ENCODE data around the gene AQP7. TPM values are rescaled to one million over a fixed set of nuclear protein-coding genes. Genes with fewer than 3 reads are reported as not detected.
"Not testable (repeated sequence)": the region's sequence is repeated elsewhere in the genome, so short reads cannot be mapped to it uniquely, and the experiment has no call there.

The AQP7 gene
- total and polyA plus RNA-seq, 7 experiments from 2014 or later, result 0.32 to 1.9 (median 0.87) TPM; not detected in 1

- H3K9me3 ChIP-seq (ENCODE audit: control insufficient read depth in 2 of 3, low read length in 3 of 3), result no peaks in the 10 kb centered on the region
- ChIA-PET CTCF (no interaction called here), POLR2A (no interaction called here)
- H3K4me3 ChIP-seq (ENCODE audit: low read length), result no peak overlapping the region
- intact Hi-C loops (cut with micrococcal nuclease), result no loop called here
- H3K27me3 Mint-ChIP-seq, result no peaks in the 10 kb centered on the region
- peaks cover 0 to 3% (median 0%) of the 10 kb centered on the region in 11 donors for H3K9me3 Mint-ChIP-seq
- DNase-seq, result no peak
- no peaks in the 10 kb centered on the region for H3K36me3 ChIP-seq (ENCODE audit: control insufficient read depth in 2 of 3, insufficient read depth in 3 of 3, low read length in 3 of 3)
- H3K4me3 Mint-ChIP-seq, result no peak overlapping the region
- no peaks in the 10 kb centered on the region for H3K36me3 Mint-ChIP-seq
- no peak overlapping the region for H3K27ac ChIP-seq (ENCODE audit: low read depth, low read length)
- peak overlapping the region in 2 of 9 donors; percentile 7 to 9 for H3K27ac Mint-ChIP-seq
- H3K4me1 Mint-ChIP-seq, result peaks cover 0 to 5% (median 0%) of the 10 kb centered on the region in 7 donors
- ATAC-seq, result no peak
- H3K4me1 ChIP-seq (ENCODE audit: control insufficient read depth in 2 of 2, insufficient read depth in 2 of 2, low read length in 2 of 2), result no peaks in the 10 kb centered on the region
- H3K27me3 ChIP-seq (ENCODE audit: control insufficient read depth in 2 of 2, insufficient read depth in 2 of 2, low read length in 2 of 2), result no peaks in the 10 kb centered on the region
Measured at GRCh38 chr9:33388110-33388994, 14.0 kb downstream of the AQP7 start.

DNA sequence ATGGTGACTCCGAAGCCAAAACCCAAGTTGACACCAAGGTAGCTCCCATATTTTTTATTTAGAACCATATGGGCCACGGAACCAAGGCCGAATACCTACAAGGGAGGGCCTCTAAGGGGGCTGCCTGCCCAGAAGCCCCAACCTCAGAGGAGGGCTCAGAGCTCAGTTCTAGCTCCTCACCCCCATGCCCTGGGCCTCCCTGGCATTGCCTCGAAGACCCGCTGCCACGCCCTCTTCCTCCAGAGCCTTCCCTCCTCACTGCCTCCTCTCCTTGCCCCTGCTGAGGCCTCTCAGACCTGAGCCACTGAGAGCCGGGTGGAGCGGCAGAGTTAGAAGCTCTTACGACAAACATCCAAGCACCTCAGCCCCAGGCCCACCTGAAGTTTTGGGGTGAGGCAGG lies 15.4 kb downstream of the AQP7 start:
- H3K9me3 Mint-ChIP-seq; H3K27ac ChIP-seq (ENCODE audit: low read depth, low read length); H3K36me3 Mint-ChIP-seq; ATAC-seq; H3K4me3 Mint-ChIP-seq; H3K27ac Mint-ChIP-seq; H3K27me3 Mint-ChIP-seq; H3K27me3 ChIP-seq (ENCODE audit: control insufficient read depth in 2 of 2, insufficient read depth in 2 of 2, low read length in 2 of 2); H3K9me3 ChIP-seq (ENCODE audit: control insufficient read depth in 2 of 3, low read length in 3 of 3); POLR2A ChIA-PET; H3K4me1 Mint-ChIP-seq; H3K4me3 ChIP-seq (ENCODE audit: low read length); DNase-seq; CTCF ChIA-PET; H3K4me1 ChIP-seq (ENCODE audit: control insufficient read depth in 2 of 2, insufficient read depth in 2 of 2, low read length in 2 of 2); intact Hi-C loops (cut with micrococcal nuclease); H3K36me3 ChIP-seq (ENCODE audit: control insufficient read depth in 2 of 3, insufficient read depth in 3 of 3, low read length in 3 of 3): not testable (repeated sequence)

DNA sequence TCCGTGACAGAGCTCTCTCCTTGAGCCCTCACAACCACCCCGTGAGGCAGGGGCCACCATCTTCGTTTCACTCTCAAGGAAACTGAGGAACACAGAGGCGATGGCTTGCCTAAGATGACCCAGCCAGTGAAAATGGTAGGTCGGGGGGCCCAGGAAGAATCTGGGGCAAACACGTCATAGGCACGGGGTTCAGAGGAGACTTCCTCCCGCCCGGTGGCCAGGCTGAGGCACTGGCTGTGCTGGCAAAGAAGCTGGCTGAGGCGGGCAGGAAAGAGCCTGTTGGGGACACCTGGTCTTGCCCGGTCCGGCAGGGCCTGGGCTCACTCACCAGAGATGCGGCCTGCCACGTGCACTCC lies 15.7 kb downstream of the AQP7 start:
- H3K9me3 ChIP-seq (ENCODE audit: control insufficient read depth in 2 of 3, low read length in 3 of 3); H3K36me3 Mint-ChIP-seq; H3K36me3 ChIP-seq (ENCODE audit: control insufficient read depth in 2 of 3, insufficient read depth in 3 of 3, low read length in 3 of 3); H3K27me3 ChIP-seq (ENCODE audit: control insufficient read depth in 2 of 2, insufficient read depth in 2 of 2, low read length in 2 of 2); intact Hi-C loops (cut with micrococcal nuclease); H3K4me3 ChIP-seq (ENCODE audit: low read length); H3K27ac ChIP-seq (ENCODE audit: low read depth, low read length); POLR2A ChIA-PET; H3K4me3 Mint-ChIP-seq; H3K27ac Mint-ChIP-seq; H3K4me1 Mint-ChIP-seq; DNase-seq; CTCF ChIA-PET; H3K4me1 ChIP-seq (ENCODE audit: control insufficient read depth in 2 of 2, insufficient read depth in 2 of 2, low read length in 2 of 2); H3K9me3 Mint-ChIP-seq; ATAC-seq; H3K27me3 Mint-ChIP-seq: not testable (repeated sequence)

GRCh38 chr9:33385979-33386640 lies 16.3 kb downstream of the AQP7 start:
- H3K36me3 ChIP-seq (ENCODE audit: control insufficient read depth in 2 of 3, insufficient read depth in 3 of 3, low read length in 3 of 3); DNase-seq; intact Hi-C loops (cut with micrococcal nuclease); H3K27me3 Mint-ChIP-seq; H3K27ac ChIP-seq (ENCODE audit: low read depth, low read length); H3K9me3 Mint-ChIP-seq; H3K4me1 Mint-ChIP-seq; CTCF ChIA-PET; H3K4me1 ChIP-seq (ENCODE audit: control insufficient read depth in 2 of 2, insufficient read depth in 2 of 2, low read length in 2 of 2); H3K36me3 Mint-ChIP-seq; POLR2A ChIA-PET; H3K27ac Mint-ChIP-seq; ATAC-seq; H3K4me3 ChIP-seq (ENCODE audit: low read length); H3K9me3 ChIP-seq (ENCODE audit: control insufficient read depth in 2 of 3, low read length in 3 of 3); H3K27me3 ChIP-seq (ENCODE audit: control insufficient read depth in 2 of 2, insufficient read depth in 2 of 2, low read length in 2 of 2): not testable (repeated sequence)
- peak overlapping the region in 1 of 10 donors; percentile 39 for H3K4me3 Mint-ChIP-seq

DNA sequence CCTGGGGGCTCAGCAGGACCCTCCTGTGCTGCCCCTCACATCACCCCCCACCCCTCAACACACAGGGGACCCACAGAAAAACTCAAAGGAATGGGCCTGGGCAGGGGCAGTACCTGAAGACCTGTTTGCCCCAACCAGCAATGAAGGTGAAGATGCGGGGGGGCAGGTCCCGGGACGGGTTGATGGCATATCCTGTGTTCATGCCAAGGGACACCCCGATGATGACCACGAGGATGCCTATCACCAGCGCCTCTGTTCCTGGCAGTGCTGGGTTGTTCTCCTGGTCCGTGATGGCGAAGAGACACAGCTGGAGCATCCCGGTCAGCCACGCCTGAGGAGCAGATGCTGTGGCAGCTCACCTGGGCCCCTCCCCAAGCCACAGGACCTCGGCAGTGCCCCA lies 16.8 kb downstream of the AQP7 start:
- H3K4me3 Mint-ChIP-seq; H3K27me3 Mint-ChIP-seq; H3K9me3 ChIP-seq (ENCODE audit: control insufficient read depth in 2 of 3, low read length in 3 of 3); H3K9me3 Mint-ChIP-seq; H3K4me1 Mint-ChIP-seq; DNase-seq; H3K36me3 ChIP-seq (ENCODE audit: control insufficient read depth in 2 of 3, insufficient read depth in 3 of 3, low read length in 3 of 3); H3K4me1 ChIP-seq (ENCODE audit: control insufficient read depth in 2 of 2, insufficient read depth in 2 of 2, low read length in 2 of 2); H3K27me3 ChIP-seq (ENCODE audit: control insufficient read depth in 2 of 2, insufficient read depth in 2 of 2, low read length in 2 of 2); POLR2A ChIA-PET; H3K36me3 Mint-ChIP-seq; H3K27ac ChIP-seq (ENCODE audit: low read depth, low read length); ATAC-seq; CTCF ChIA-PET; H3K27ac Mint-ChIP-seq; H3K4me3 ChIP-seq (ENCODE audit: low read length); intact Hi-C loops (cut with micrococcal nuclease): not testable (repeated sequence)

GRCh38 chr9:33383396-33383795 lies 19.0 kb downstream of the AQP7 start:
- H3K4me3 Mint-ChIP-seq; H3K36me3 Mint-ChIP-seq; H3K9me3 Mint-ChIP-seq; H3K4me1 Mint-ChIP-seq; H3K27ac Mint-ChIP-seq; H3K36me3 ChIP-seq (ENCODE audit: control insufficient read depth in 2 of 3, insufficient read depth in 3 of 3, low read length in 3 of 3); H3K4me1 ChIP-seq (ENCODE audit: control insufficient read depth in 2 of 2, insufficient read depth in 2 of 2, low read length in 2 of 2); H3K27me3 Mint-ChIP-seq; intact Hi-C loops (cut with micrococcal nuclease); CTCF ChIA-PET; DNase-seq; POLR2A ChIA-PET; H3K27ac ChIP-seq (ENCODE audit: low read depth, low read length); H3K9me3 ChIP-seq (ENCODE audit: control insufficient read depth in 2 of 3, low read length in 3 of 3); ATAC-seq; H3K27me3 ChIP-seq (ENCODE audit: control insufficient read depth in 2 of 2, insufficient read depth in 2 of 2, low read length in 2 of 2); H3K4me3 ChIP-seq (ENCODE audit: low read length): not testable (repeated sequence)

- H3K9me3 ChIP-seq (ENCODE audit: control insufficient read depth in 2 of 3, low read length in 3 of 3); H3K27ac Mint-ChIP-seq; H3K4me1 ChIP-seq (ENCODE audit: control insufficient read depth in 2 of 2, insufficient read depth in 2 of 2, low read length in 2 of 2); DNase-seq; H3K4me3 Mint-ChIP-seq; H3K36me3 ChIP-seq (ENCODE audit: control insufficient read depth in 2 of 3, insufficient read depth in 3 of 3, low read length in 3 of 3); H3K9me3 Mint-ChIP-seq; POLR2A ChIA-PET; intact Hi-C loops (cut with micrococcal nuclease); H3K36me3 Mint-ChIP-seq; H3K27ac ChIP-seq (ENCODE audit: low read depth, low read length); H3K27me3 Mint-ChIP-seq; ATAC-seq; H3K4me1 Mint-ChIP-seq; H3K4me3 ChIP-seq (ENCODE audit: low read length); H3K27me3 ChIP-seq (ENCODE audit: control insufficient read depth in 2 of 2, insufficient read depth in 2 of 2, low read length in 2 of 2): not testable (repeated sequence)
- CTCF ChIA-PET, result interaction anchor here (2.0 kb wide), 1 partner anchor 10 kb away, joined by 6 read pairs; no protein-coding TSS in a partner anchor
Measured at GRCh38 chr9:33382397-33382796, 20.0 kb downstream of the AQP7 start.

Measured in naive thymus-derived CD4-positive, alpha-beta T cell (primary cell).